Gastrocnemius medialis (tissue), 4 donors: ENCODE results near the gene TNF.

Experiments
- CTCF ChIP-seq, 5 experiments: fragments of 450-650 bp in 3 of 5; fragments of 200-600 bp in 2 of 5; sonication (generic) in 2 of 5; IDR thresholded peaks in 4 of 5; conservative IDR thresholded peaks in 1 of 5; 1 replicate in 4 of 5; 2 replicates in 1 of 5; pipeline ENCODE4 v1.5.1; 2016 to 2019; ENCODE audit warnings: antibody characterized with exemption in 5 of 5, mild to moderate bottlenecking in 3 of 5, moderate library complexity in 3 of 5
- POLR2A ChIP-seq, 2 donors: fragments of 450-650 bp; IDR thresholded peaks; one replicate each; pipeline ENCODE4 v1.6.1; 2017; ENCODE audit warnings: antibody characterized with exemption in 2 of 2, mild to moderate bottlenecking in 2 of 2, moderate library complexity in 2 of 2

- TF ChIP-seq POLR2A (IDR thresholded peaks at IDR 0.05) = peak; percentile 72 to 77
- no peak for TF ChIP-seq CTCF (IDR thresholded peaks at IDR 0.05 in 4 of 5, conservative IDR thresholded peaks at IDR 0.05 in 1 of 5)
Measured at GRCh38 chr6:31541658-31542521, 33.5 kb upstream of the TNF start, which contains the start of gene DDX39B.
